Endothelial cell (in vitro differentiated cells): ENCODE measurements around the gene AWAT2. TPM values are rescaled to one million over a fixed set of nuclear protein-coding genes. Genes with fewer than 3 reads are reported as not detected.

Experiments used
- DNase-seq: peaks from one replicate; pipeline ENCODE4 v3.0.0; 2021; ENCODE audit warnings: low spot score
- H3K27ac Mint-ChIP-seq: one replicate; pipeline ENCODE4 v1.8.0; 2021; ENCODE audit warnings: mixed read lengths, inconsistent platforms; ENCODE audit not compliant: unreplicated experiment
- H3K27me3 Mint-ChIP-seq: one replicate; pipeline ENCODE4 v1.8.0; 2021; ENCODE audit warnings: mild to moderate bottlenecking, moderate library complexity, mixed read lengths, inconsistent platforms; ENCODE audit not compliant: unreplicated experiment
- H3K36me3 Mint-ChIP-seq: one replicate; pipeline ENCODE4 v1.8.0; 2021; ENCODE audit warnings: mild to moderate bottlenecking, low read depth, mixed read lengths, inconsistent platforms; ENCODE audit not compliant: unreplicated experiment
- H3K4me1 Mint-ChIP-seq: one replicate; pipeline ENCODE4 v1.8.0; 2021; ENCODE audit warnings: mild to moderate bottlenecking, mixed read lengths, inconsistent platforms; ENCODE audit not compliant: unreplicated experiment
- H3K4me3 Mint-ChIP-seq: one replicate; pipeline ENCODE4 v1.8.0; 2021; ENCODE audit warnings: mild to moderate bottlenecking, mixed read lengths, inconsistent platforms; ENCODE audit not compliant: unreplicated experiment
- H3K9me3 Mint-ChIP-seq: one replicate; pipeline ENCODE4 v1.8.0; 2021; ENCODE audit warnings: mixed read lengths, inconsistent platforms; ENCODE audit not compliant: unreplicated experiment
- total RNA-seq: library from RNA; stranded (reverse); fragmentation: NEBNext Ultra II Directional; extraction: Animal tissue kit (Norgen Biotek cat#: 25700); gene quantifications from one replicate; pipeline ENCODE4 v1.2.1, GENCODE V29; 2021; ENCODE audit not compliant: unreplicated experiment
- TF ChIP-seq, protein P1 (sequence below): fragments of 200-600 bp; sonication (generic); IDR thresholded peaks from one replicate; pipeline ENCODE4 v1.5.0; 2021; ENCODE audit warnings: antibody characterized with exemption; ENCODE audit not compliant: unreplicated experiment

Gene AWAT2
- total RNA-seq, 1 donor from 2014 or later, result not detected

DNA sequence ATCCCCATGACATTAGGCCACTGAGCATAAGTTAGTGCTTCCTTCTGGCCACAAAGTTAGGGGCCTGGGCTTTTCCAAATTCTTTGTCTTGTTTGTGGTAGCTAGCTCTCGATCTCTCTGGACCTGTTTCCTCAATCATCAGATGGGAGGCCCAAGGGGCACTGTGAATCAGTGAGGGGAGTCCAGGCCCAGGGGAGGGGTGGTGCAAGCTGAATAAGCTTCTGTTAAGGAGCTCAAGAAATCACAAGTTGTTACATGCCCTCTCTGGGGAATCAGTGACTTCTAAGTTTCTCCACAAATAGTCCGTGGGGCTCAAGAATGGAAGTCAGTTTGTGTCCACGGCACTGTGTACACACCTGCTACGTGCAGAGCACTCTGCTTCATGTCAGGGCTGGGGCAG is 15.1 kb downstream of the AWAT2 start:
- peaks cover 4% of the 10 kb centered on the region for H3K27me3 Mint-ChIP-seq
- H3K4me3 Mint-ChIP-seq, result no peak overlapping the region
- TF ChIP-seq, protein P1, sequence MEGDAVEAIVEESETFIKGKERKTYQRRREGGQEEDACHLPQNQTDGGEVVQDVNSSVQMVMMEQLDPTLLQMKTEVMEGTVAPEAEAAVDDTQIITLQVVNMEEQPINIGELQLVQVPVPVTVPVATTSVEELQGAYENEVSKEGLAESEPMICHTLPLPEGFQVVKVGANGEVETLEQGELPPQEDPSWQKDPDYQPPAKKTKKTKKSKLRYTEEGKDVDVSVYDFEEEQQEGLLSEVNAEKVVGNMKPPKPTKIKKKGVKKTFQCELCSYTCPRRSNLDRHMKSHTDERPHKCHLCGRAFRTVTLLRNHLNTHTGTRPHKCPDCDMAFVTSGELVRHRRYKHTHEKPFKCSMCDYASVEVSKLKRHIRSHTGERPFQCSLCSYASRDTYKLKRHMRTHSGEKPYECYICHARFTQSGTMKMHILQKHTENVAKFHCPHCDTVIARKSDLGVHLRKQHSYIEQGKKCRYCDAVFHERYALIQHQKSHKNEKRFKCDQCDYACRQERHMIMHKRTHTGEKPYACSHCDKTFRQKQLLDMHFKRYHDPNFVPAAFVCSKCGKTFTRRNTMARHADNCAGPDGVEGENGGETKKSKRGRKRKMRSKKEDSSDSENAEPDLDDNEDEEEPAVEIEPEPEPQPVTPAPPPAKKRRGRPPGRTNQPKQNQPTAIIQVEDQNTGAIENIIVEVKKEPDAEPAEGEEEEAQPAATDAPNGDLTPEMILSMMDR, result no peak
- H3K9me3 Mint-ChIP-seq, result no peaks in the 10 kb centered on the region
- no peak overlapping the region for H3K27ac Mint-ChIP-seq
- H3K36me3 Mint-ChIP-seq, result no peaks in the 10 kb centered on the region
- H3K4me1 Mint-ChIP-seq, result peaks cover 8% of the 10 kb centered on the region
- DNase-seq, result no peak

DNA sequence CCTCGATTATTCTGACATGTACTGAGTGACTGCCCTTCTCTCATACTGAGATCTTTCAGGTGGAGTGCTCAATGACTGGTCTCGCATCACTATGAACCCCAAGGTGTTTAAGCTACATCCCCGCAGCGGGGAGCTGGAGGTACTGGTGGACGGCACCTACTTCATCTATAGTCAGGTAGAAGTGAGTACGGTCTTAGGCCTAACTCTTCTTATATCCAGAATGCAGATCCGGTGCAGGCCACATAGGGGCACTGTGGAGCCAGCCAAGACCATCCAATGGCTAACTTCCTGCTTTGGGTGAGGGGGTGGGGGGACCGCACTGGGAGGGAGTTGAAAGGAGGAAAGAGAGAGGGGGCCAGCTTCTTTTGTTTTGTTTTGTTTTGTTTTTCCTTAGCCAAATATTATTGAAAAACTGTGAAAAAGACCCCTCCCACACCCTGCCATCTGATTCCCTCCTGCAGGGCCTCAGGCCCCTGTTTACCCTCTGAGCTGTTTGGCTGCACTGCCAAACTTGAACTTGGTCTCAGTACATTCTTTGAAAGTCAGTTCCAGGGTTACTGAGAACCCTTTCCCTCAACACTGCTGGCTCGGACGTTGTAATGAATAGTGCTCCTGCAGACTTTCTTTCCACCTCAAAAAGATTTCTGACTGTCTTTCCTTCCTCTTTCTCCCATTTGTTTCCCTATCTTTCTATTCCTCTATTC is 16.2 kb downstream of the AWAT2 start:
- H3K27me3 Mint-ChIP-seq, result peaks cover 4% of the 10 kb centered on the region
- H3K27ac Mint-ChIP-seq, result no peak overlapping the region

DNA sequence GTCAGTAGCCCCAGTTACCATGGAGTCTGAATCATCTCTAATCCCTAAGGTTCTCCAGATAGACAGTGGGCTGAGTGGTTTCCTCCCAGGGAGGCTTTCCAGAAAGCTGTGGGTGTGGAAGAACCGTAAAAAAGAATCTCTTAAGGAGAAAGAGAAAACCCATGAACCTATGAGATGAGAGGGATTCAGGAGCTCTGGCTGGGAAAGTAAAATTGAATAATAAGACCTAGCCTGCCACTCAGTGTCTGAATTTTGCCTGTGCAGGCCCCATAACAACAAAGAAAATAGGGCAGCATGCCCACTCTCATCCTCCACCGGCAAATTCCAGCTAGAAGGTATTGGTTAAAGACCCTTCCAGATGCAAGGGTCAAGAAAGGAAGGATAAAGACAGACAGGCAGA is 16.9 kb downstream of the AWAT2 start:
- no peak for DNase-seq
- Mint-ChIP-seq H3K4me3 (no peak overlapping the region), H3K9me3 (no peaks in the 10 kb centered on the region), H3K4me1 (peaks cover 8% of the 10 kb centered on the region), H3K27ac (no peak overlapping the region), H3K27me3 (peaks cover 4% of the 10 kb centered on the region), H3K36me3 (no peaks in the 10 kb centered on the region)
- TF ChIP-seq, protein P1, result no peak

More for the DNA sequence above, 16.2 kb downstream of the AWAT2 start:
- Mint-ChIP-seq H3K9me3 (no peaks in the 10 kb centered on the region), H3K4me3 (no peak overlapping the region), H3K36me3 (no peaks in the 10 kb centered on the region), H3K4me1 (peaks cover 8% of the 10 kb centered on the region)
- DNase-seq, result peak; percentile 48
- TF ChIP-seq, protein P1, result peak; percentile 34

DNA sequence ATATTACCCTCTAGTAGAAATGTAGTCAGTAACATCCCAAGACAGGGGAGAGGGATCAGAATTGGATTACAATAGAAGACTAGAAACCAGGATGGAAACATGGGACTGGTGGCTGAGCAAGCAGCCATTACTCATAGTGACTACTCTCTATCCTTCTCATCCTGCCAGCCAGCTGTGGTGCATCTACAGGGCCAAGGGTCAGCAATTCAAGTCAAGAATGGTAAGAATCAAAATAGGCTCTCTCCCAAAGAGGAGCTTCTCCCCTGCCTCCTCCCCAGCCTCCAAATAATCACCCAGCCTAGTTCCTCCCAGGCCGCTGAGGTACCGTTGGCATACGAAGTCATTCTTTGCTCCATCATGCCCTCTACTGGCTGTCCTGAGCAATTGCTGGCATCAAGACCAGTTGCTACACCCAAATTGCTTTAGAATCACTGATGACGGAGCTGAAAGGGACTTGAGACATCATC is 19.4 kb downstream of the AWAT2 start:
- peaks cover 23% of the 10 kb centered on the region for H3K4me1 Mint-ChIP-seq
- peaks cover 4% of the 10 kb centered on the region for H3K27me3 Mint-ChIP-seq
- H3K4me3 Mint-ChIP-seq, result no peak overlapping the region
- DNase-seq, result peak; percentile 59
- no peaks in the 10 kb centered on the region for H3K9me3 Mint-ChIP-seq
- no peak overlapping the region for H3K27ac Mint-ChIP-seq
- TF ChIP-seq, protein P1, result peak; percentile 59
- H3K36me3 Mint-ChIP-seq, result no peaks in the 10 kb centered on the region

DNA sequence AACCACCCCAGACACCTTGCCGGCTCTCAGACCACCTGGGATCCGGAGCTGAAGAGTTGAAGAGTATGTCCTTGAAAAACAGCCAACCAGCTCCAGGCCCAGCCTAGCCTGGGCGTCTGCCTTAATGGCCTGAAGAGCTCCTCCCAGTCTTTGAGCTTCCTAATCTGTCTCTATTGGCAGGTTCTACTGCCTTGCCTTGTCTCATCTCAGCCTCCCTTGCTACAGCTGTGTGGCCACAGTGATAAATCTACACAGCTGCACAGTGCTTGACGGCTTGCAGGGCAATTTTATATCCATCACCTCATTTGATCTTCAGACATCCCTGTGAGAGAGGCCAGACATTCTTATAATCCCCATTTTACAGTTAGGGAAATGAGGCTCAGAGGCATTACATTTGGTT is 19.9 kb downstream of the AWAT2 start:
- Mint-ChIP-seq H3K9me3 (no peaks in the 10 kb centered on the region), H3K4me1 (peaks cover 23% of the 10 kb centered on the region), H3K27me3 (peaks cover 4% of the 10 kb centered on the region), H3K36me3 (no peaks in the 10 kb centered on the region), H3K27ac (no peak overlapping the region), H3K4me3 (no peak overlapping the region)
- TF ChIP-seq, protein P1, result no peak
- DNase-seq, result no peak
